NCI-H2107 treated with DMSO at 0.1 percent for 48 hours (cell line): ENCODE measurements around the gene GNA14.

ENCODE experiments used
- DNase-seq: peaks from one replicate; lab custom pipeline; 2025; ENCODE audit not compliant: unreplicated experiment; lab: John Stamatoyannopoulos, UW

The GNA14 gene

DNA sequence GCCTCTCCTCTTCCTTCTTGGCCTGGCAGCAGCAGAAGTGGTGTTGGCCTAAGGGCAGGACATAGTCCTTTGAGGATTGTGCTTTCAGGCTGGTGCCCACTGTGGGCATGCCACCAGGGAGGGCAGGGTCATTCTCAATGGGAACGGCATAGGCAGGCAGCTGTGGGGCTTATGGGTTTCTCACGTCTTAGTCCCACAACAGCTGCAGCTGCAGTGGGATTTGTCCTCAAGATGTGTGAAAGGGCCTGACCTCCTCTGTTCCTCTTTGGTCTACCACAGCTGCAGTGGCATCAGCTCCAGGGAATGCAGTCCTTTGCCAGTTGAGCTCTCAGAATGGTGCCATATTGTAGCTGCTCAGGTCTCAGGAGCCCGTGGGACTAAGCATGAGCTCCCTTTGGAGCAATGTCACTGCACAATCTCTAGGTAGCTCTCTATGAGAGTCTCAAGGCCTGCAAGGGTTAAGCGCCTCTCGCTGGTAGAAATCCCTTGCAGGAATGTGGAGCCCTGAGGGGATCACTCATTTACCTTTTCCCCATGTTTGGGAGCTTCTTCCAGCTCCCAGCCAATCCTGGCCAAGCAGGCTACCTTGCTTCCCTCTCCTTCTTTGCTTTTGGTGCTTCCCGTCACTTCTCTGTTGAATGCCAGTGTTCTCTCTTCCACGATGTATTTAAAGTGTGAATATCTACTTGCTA lies 104.8 kb downstream of the GNA14 start:
- no peak for DNase-seq

GRCh38 chr9:77541600-77541999 lies 106.5 kb downstream of the GNA14 start:
- DNase-seq = no peak

DNA sequence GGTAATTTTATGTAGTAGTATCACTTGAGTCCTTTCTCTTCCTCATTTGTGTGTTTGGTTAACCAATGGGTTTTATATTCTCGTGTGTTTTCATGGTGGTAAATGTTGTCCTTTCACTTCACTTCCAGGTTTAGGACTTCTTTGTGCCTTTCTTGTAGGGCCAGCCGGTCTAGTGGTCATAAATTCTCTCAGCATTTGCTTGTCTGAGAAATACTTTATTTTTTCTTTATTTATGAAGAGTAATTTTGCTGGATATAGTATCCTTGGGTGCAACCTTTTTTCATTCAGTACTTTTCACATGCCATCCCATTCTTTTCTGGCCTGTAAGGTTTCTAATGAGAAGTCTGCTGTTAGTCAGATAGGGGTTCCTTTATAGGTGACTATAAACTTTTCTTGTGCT lies 107.1 kb downstream of the GNA14 start:
- no peak for DNase-seq

GRCh38 chr9:77534376-77535057 lies 113.6 kb downstream of the GNA14 start:
- DNase-seq = no peak

GRCh38 chr9:77533671-77534070 lies 114.5 kb downstream of the GNA14 start:
- DNase-seq = no peak

DNA sequence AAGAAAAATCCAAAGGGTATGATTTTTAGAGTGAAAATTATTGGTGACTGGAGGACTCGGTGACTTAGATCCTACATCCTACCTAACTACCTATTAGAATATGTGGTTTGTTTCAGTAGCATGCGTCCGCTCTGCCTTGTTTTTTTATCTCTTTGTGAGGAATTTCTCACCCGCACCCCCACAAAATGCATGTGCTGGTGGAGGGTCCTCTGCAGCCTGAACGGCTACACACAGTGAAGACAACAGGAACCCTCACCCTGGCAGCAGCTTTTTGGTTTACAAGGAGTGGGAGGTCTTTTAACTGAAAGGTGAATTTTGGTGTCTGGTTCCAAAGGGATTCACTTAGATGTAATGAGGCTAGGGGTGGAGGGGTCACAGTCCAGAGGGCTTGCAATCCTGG lies 115.5 kb downstream of the GNA14 start:
- DNase-seq = no peak

- DNase-seq = no peak
These were observed 116.7 kb downstream of the GNA14 start for GRCh38 chr9:77531400-77531799.

GRCh38 chr9:77523891-77524290 lies 124.2 kb downstream of the GNA14 start:
- no peak for DNase-seq

DNA sequence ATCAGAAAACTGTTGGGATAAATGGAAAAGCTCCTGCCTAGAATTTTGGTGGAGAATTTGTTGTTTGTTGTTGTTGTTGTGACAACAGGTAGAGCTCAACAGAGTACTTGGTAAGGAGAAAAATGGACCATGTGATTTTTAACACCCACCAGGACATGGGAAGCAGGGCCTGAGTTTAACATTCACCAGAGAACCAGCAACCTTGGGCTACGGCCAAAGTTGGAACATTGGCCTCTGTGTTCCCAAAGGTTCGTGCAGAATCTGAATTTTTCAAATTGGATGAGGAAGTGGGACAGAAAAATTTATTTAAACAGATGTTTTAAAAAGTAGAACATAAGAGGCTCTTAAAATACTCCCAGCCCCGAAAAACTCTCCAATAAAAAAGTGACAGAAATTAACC lies 127.0 kb downstream of the GNA14 start:
- DNase-seq = no peak

GRCh38 chr9:77518688-77519087 lies 129.4 kb downstream of the GNA14 start:
- DNase-seq = no peak

- DNase-seq = no peak
These were observed 131.3 kb downstream of the GNA14 start for GRCh38 chr9:77516781-77517180.

GRCh38 chr9:77514886-77515711 lies 133.0 kb downstream of the GNA14 start:
- DNase-seq = no peak

DNA sequence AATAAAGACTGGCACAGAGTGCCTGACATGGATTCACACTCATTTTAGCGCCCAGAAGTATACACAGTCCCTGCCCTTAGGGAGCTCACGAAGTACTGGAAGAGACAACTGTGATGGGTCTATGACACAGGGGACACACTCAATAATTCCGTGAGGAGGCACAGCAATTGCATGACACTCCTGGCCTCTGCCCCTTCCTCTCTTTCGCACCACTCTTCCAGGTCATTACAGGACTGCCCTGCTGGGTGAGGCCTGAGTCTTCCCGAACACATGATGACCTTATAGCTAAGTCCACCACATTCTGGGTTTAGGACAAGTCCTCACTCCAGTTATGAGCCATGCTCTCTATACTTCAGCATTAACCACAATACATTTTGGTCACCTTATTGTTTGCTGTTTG lies 134.7 kb downstream of the GNA14 start:
- DNase-seq = no peak

GRCh38 chr9:77512876-77513275 lies 135.2 kb downstream of the GNA14 start:
- no peak for DNase-seq

GRCh38 chr9:77511525-77511924 lies 136.6 kb downstream of the GNA14 start:
- no peak for DNase-seq

DNA sequence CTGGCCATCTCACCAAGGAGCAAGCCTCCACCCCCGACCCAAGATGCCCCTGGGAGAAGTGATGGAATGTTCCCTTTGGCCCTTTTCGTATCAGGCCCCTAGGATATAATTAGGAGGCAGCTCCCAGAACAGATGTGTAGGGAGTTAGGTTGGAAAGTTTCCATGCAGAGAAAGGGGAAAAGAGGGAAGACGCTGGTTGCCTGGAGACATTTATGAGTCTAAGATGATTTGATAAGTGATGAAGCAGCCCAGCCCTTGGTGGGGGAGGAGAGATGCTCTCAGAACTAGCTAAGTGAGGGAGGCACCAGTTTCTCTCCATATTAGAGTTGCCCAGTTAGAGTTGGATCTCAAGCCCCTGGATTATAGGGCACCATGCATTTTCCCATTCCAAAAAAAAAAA lies 137.5 kb downstream of the GNA14 start:
- no peak for DNase-seq

DNA sequence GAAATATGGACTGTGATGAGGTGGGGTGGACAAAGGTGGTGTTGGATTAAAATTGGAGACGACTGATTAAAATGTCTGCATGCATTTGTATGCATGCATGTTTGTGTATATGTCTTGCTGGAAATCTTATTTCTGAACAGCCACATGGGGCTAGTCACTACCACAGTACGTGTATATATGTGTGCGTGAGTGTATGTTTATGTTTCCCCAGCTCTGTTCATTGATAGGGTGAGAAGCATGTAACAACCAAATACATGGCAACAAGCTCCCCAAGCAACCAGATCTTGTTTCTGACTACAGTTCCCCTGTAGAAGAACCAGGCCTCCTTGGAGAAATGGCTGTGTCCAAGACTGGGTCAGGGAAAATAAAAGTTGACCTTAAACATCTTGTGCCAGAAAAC lies 139.7 kb downstream of the GNA14 start:
- DNase-seq = no peak

GRCh38 chr9:77507212-77507961 lies 140.7 kb downstream of the GNA14 start:
- no peak for DNase-seq

DNA sequence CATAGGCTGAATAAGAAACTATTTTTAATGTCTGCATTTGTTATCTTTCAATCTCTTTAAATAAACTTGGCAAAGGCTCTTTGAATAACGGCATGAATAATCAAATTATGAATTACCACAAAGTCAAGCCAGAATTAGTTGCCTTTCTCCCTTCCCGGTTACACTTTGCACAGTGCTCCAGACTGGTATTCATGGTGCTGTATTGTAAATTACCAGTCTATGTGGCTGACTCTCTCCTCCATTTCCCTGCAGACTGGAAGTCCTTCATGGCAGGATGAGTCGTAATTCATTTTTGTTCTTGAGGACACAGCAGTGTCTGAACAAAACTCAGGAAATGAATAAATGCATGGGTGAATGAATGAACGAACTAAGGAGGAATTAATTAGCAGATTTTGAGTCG lies 142.9 kb downstream of the GNA14 start:
- DNase-seq = no peak

GRCh38 chr9:77502568-77502967 lies 145.6 kb downstream of the GNA14 start:
- no peak for DNase-seq

GRCh38 chr9:77498891-77499290 lies 149.2 kb downstream of the GNA14 start:
- no peak for DNase-seq
